HG03097 (cell line): ENCODE measurements around the gene TARS1.

ENCODE experiments used
- ATAC-seq: cut with Tn5 transposase; IDR thresholded peaks from one replicate; pipeline ENCODE4 v1.9.1; 2021; ENCODE audit not compliant: unreplicated experiment, low FRiP score

The TARS1 gene

GRCh38 chr5:33440482-33441240, at the start of gene TARS1:
Gene TARS1 (plus strand): TSS chr5:33440965. CDS start chr5:33441087, 122 bp downstream.
- peak; percentile 93 for ATAC-seq

- no peak for ATAC-seq
Measured at GRCh38 chr5:33398501-33398900, 42.3 kb upstream of the TARS1 start.

GRCh38 chr5:33400675-33401074, 40.1 kb upstream of the TARS1 start:
- no peak for ATAC-seq

GRCh38 chr5:33401482-33402390, 39.0 kb upstream of the TARS1 start:
- ATAC-seq: no peak

GRCh38 chr5:33403187-33403586, 37.6 kb upstream of the TARS1 start:
- no peak for ATAC-seq

- no peak for ATAC-seq
Measured at GRCh38 chr5:33408816-33409215, 31.9 kb upstream of the TARS1 start.

- no peak for ATAC-seq
Measured at GRCh38 chr5:33409435-33410170, 31.2 kb upstream of the TARS1 start.

- ATAC-seq: no peak
Measured at GRCh38 chr5:33410221-33410620, 30.5 kb upstream of the TARS1 start.

- ATAC-seq: no peak
Measured at GRCh38 chr5:33411498-33411897, 29.3 kb upstream of the TARS1 start.

GRCh38 chr5:33415811-33416354, 24.9 kb upstream of the TARS1 start:
- ATAC-seq: no peak

GRCh38 chr5:33417632-33418031, 23.1 kb upstream of the TARS1 start:
- ATAC-seq: no peak

GRCh38 chr5:33420946-33421345, 19.8 kb upstream of the TARS1 start:
- no peak for ATAC-seq

- no peak for ATAC-seq
Measured at GRCh38 chr5:33422191-33422590, 18.6 kb upstream of the TARS1 start.

GRCh38 chr5:33423018-33423630, 17.6 kb upstream of the TARS1 start:
- ATAC-seq: no peak

- ATAC-seq: no peak
Measured at GRCh38 chr5:33425314-33425713, 15.5 kb upstream of the TARS1 start.

GRCh38 chr5:33430983-33431382, 9.8 kb upstream of the TARS1 start:
- no peak for ATAC-seq

- no peak for ATAC-seq
Measured at GRCh38 chr5:33432656-33433055, 8.1 kb upstream of the TARS1 start.

- no peak for ATAC-seq
Measured at GRCh38 chr5:33433303-33434240, 7.2 kb upstream of the TARS1 start.

- peak; percentile 58 for ATAC-seq
Measured at GRCh38 chr5:33435893-33436490, 4.8 kb upstream of the TARS1 start.
